H54 (cell line): ENCODE data around the gene VEGFB.

Source experiments
- DNase-seq: peaks from one replicate; pipeline ENCODE4 v3.0.0; 2011; ENCODE audit warnings: low spot score, mixed read lengths; ENCODE audit not compliant: insufficient read length
- FAIRE-seq: peaks from 3 replicates; lab custom pipeline; 2011; peaks lifted over from hg19 to GRCh38; lab: Jason Lieb, UNC
- POLR2A ChIP-seq: IDR thresholded peaks from 2 replicates; pipeline ENCODE4 v1.6.1; 2011; ENCODE audit warnings: low read depth, mild to moderate bottlenecking, low read length

VEGFB gene

DNA sequence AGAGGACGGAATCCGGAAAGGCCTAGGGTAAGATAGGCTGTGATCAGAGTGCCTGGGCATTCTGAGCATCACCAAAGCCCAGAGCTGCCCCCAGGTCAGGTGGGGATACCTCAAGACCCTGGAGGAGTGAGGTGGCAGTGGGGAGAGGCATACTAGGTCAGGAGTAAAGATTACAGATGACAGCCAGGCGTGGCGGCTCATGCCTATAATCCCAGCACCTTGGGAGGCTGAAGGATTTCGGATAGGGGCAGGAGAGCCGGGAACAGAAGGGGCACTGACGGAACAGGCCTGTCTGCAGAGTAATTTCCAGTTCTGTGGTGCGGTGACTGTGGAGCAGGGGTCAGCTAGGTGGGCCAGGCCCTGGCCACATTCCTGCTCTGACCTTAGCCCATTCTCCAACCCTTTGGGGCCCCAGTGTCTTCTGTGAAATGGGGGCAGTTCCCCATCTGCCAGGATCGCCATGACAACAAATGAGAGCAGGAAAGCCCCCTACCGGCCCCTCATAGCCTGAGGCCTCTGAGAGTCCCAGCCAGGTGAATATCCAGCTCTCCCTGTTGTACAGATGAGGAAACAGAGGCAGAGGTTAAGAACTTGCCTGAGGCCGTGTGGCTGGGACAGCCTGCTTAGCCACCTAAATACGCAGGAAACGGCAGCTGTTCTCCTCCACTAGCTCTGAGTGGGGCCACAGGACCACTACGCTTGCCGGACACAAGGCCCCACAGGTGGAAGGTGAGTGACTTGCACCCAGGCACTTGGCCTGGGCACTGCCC, 40.8 kb downstream of the VEGFB start:
- no peak for TF ChIP-seq POLR2A
- DNase-seq, result no peak
- no peak for FAIRE-seq

DNA sequence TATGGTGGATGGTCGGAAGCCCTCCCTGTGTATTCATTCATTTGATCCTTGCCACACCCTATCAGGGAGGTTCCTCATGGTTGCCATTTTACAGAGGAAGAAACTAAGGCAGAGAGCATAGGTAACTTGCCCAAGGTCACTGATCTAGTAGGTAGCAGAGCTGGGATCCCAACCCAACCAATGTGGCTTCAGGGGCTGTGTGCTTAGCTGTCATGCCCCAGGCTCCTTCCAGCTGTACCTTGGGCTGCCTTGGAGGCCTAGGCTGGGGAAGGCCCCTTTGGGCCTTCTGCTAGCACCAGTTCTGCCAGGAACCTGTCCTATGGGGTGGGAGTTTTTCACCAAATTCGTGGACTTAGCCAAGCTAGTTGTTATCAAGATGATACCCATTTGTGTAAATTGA, 41.5 kb downstream of the VEGFB start:
- FAIRE-seq (no peak), DNase-seq (no peak)
- TF ChIP-seq POLR2A, result no peak

DNA sequence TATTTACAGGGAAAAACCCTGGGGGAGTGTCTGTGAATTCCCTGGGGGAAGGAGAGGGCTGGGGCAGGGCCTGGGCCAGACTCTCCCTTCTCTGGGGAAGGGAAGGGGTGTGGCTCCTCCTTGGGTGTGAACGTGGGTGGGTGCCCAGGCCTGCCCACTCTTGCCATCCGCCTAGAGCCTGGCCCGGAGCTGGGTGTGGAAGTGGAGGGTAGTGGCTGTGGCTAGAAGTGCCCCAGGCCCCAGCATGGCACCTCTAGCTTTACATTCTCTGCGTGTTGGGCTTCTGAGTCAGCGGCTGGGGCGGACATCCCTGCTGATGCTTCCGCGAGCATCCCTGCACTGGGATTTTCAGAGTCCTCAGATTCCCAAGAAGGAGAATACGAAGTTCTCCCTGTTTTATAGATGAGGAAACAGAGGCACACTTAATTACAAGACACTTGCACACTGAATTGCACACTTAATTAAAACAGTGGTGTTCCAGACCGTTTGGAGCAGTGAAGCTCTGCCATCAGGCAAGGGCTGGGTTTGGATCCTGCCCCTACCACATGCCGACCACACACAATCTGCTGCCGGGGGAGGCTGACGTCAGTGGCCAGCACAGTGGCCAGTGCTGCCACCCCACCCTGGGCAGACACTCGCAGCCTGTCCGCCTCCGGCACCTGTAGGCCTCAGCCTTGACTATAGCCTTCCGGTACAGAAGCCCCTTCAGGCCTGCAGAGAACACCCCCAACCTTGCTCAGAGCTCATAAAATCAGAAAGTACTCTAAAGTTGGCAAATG, 42.5 kb downstream of the VEGFB start:
- TF ChIP-seq POLR2A, result peak; percentile 28; the same call in 1 of the 2 replicates
- FAIRE-seq (peak; percentile 41), DNase-seq (peak; percentile 91)

DNA sequence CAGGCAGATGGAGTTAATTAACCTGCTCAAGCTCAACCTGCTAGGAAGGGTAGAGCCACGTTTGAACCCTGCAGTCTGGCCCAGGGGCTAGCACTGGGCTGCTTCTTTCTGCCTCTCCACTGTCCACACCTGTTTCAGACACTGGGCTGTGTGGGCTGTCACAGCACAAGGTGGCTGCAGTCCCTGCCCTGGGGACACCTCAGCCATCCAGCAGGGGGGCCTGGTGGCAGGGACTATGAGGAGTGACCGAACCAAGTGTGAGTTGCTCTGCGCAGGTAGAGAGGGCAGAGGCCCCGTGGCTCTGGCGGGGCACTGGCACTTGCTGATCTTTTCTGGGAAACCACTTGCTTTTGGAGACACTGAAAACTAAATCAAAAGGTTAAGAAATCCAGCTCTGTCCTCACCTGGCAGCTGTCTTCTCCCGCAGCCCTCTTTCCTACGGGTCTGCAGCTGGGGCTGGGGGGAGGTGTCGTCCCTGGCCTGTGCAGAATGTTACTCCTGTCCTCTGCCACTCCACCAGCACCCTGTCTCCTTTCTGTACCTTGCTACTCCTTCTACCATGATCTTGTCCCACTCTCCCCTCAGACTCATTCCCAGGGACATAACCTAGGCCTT, 44.3 kb downstream of the VEGFB start:
- DNase-seq, result no peak
- no peak for FAIRE-seq
- no peak for TF ChIP-seq POLR2A

DNA sequence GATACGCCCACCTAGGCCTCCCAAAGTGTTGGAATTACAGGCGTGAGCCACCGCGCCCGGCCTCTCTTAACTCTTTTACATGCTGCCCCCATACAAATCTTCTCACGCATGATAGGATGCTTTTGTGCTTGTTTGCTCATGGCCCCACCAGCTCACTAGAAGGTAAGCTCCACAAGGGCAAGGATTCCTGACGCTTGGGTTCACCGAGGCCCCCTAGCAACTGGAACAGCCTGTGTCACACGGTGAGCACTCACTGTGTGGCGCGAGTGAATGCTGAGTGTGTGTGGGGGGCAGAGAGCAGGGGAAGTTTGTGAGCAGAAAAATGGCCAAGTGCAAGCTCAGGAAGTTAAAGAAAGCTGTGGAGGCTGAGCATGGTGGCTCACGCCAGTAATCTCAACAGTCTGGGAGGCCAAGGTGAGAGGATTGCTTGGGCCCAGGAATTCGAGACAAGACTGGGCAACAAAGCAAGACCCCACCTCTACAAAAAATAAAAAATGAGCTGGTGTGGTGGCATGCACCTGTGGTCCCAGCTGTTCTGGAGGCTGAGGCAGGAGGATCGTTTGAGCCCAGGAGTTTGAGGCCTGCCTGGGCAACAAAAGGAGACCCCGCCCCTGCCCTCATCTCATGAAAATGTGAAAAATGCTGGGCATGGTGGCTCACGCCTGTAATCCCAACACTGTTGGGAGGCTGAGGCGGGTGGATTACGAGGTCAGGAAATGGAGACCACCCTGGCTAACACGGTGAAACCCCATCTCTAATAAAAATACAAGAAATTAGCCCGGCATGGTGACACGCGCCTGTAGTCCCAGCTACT, 47.8 kb downstream of the VEGFB start:
- DNase-seq (no peak), FAIRE-seq (no peak)
- TF ChIP-seq POLR2A, result no peak

DNA sequence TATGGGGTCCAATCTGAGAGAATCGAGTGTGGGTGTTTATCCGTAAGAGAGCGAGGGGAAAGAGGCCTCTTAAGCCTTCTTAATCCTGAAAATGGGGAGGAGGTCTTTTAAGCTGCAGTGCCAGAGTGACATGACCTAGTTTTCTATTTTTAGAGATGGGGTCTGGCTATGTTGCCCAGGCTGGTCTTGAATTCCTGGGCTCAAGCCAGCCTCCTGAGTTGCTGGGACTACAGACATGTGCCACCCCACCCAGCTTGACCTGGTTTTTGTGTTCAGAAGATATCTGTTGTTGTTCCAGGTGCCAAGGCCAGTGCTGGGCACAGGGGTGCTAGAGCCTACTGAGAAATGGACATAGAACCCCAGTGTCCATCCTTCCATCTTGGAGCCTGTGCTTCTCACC, 48.7 kb downstream of the VEGFB start:
- FAIRE-seq (no peak), DNase-seq (no peak)
- TF ChIP-seq POLR2A, result no peak

DNA sequence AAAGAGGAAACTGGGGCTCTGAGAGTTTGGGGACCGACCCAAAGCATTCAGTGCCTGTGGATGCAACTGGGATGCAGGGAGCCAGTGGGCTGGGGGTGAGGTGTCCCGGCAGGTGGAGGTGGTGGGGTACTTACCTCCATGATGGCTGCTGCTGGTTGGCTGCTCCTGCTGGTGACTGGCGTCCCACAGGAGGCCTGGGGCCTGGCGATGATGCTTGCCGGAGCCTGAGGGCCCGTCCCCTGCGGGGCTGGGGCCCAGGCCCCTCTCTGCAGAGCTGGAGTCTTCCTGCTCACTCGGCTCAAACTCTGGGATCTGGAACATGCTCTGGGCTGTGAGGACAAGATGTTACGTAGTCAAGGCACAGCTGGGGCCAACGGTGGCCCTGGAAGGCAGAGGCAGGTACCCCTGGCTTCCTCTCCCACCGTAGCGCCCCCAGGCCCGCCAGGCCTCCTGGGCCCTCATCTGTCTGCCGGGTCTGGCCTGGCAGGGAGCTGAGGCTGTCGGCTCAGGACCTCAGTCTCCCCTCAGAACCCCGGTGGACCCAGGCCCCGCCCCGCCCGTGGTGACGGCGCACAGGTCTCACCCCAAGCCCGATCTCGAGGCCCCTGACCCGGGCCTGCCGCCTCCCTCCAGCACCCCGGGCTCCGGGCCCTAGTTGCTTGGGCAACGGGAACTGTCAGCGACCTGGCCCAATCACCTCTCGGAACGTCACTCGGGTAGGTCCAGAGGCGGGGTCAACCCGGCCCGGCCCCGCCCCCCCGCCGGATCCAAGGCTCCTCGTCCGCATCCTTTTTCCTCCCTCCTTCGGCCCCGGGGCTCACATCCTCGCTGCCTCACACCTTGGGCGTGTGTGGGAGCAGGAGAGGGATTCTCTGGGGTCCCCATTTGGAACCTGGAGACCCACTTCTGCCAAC, 49.9 kb downstream of the VEGFB start, which contains the start of gene BAD:
BAD (minus strand) TSS at position 618 of the 914 bp plus-strand sequence; CDS start at position 321, 297 bp downstream.
- peak; percentile 98 for DNase-seq
- no peak for FAIRE-seq
- TF ChIP-seq POLR2A, result peak; percentile 51; the same call in 1 of the 2 replicates

DNA sequence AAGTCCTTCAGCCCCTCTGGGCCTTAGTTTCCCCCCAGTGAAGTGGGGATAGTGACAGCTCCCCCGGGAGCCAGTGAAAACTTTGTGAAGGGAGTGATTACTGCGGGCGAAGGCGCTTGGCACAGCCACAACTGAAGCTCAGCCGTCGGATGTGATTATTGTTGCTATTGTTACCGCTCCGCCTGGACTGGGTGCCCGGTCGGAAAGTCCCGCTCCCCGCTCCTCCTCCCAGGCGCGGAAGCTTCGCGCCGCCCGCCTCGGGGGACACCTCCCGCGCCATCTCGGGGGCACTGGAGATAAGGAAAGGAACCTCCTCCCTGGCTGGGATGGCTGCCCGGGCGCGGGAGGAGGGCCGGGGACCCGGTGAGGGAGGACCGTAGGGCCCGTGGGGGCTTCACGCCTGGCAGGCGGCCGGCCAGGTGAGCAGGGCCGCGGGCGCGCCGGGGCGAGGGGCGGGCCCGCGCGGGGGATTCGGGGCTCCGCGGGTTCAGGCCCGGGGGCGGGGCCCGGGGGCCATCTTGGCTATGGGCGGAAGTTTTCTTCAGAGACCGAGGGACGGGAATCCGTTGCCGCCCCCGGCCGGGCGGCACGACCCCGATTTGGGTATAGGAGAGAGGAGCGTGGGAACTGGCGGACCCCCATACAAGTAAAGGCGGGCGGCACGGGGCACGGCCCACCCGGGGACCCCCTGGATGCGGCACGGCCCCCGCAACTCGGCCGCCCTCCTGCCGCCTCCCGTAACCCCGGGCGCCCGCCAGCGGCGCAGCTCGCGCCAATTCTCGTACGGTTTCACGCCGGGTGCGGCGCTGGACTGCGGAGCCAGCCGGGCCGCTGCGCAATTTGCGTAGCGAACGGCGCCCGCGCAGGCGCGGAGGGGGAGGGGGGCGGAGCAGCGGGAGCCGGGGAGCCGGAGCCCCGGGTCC, 50.8 kb downstream of the VEGFB start, which contains the start of gene GPR137:
GPR137 (plus strand) TSS at position 887 of the 923 bp plus-strand sequence. CDS start 677 bp downstream, outside the sequence.
- FAIRE-seq (no peak), DNase-seq (peak; percentile 87)
- TF ChIP-seq POLR2A, result peak; percentile 55

DNA sequence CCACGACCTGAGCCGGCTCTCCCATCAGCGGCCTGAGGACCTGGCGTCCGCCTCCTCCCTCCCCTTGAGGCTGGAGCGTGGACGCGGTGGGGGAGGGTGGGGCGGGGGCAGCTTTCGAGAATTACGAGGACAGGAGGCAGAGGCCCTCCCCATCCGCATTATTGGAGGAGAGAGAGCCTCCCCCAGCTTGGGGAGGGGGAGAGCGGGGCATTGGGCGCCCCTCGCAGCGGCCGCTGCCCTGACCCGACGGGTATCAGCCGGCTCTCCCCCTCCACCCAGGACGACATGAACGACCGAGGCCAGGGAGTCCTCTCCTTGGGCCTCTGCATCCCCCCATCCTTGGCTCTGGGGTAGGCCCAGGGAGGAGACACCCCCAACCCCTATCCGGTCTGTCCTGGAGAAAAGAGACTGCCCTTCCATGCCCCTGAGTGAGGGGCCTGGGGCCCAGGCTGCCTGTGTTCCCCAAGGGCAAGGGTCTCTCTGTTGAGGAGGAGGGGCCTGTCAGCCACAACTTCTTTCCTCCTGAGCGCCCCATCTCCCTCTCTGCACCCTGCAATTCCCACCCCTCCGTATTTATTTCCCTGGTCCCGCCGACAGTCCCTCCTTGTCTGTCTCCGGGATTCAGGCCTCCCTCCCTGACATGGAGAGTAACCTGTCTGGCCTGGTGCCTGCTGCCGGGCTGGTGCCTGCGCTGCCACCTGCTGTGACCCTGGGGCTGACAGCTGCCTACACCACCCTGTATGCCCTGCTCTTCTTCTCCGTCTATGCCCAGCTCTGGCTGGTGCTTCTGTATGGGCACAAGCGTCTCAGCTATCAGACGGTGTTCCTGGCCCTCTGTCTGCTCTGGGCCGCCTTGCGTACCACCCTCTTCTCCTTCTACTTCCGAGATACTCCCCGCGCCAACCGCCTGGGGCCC, 51.8 kb downstream of the VEGFB start:
- FAIRE-seq (no peak), DNase-seq (no peak)
- no peak for TF ChIP-seq POLR2A

DNA sequence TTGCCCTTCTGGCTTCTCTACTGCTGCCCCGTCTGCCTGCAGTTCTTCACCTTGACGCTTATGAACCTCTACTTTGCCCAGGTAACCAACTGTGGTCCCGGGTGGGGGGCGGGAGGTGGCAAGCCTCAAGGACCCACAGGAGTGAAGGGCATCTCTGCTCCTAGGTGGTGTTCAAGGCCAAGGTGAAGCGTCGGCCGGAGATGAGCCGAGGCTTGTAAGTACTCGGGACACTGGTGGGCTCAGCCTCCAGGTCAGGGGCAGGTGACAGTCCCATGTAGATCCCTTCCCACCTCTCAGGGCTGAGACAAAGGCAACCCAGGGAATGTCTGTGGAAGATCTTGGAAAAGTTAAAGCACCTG, 52.4 kb downstream of the VEGFB start:
- no peak for TF ChIP-seq POLR2A
- DNase-seq (no peak), FAIRE-seq (no peak)
